IPS-15b (cell line): ENCODE data around the gene ZBED3.
A peak's percentile ranks its signal among the peaks of the same experiment; 100 is the strongest.
"Not testable (repeated sequence)": the region's sequence is repeated elsewhere in the genome, so short reads cannot be mapped to it uniquely, and the experiment has no call there.

Experiments
- H3K27me3 ChIP-seq: one replicate; pipeline ENCODE4 v1.6.1; 2013; ENCODE audit warnings: low read length; ENCODE audit not compliant: control insufficient read depth, insufficient read depth
- H3K36me3 ChIP-seq: one replicate; pipeline ENCODE4 v1.6.1; 2013; ENCODE audit warnings: low read length; ENCODE audit not compliant: control insufficient read depth, insufficient read depth
- H3K4me1 ChIP-seq: one replicate; pipeline ENCODE4 v1.6.1; 2013; ENCODE audit warnings: mild to moderate bottlenecking, low read length; ENCODE audit not compliant: control insufficient read depth, insufficient read depth
- H3K4me3 ChIP-seq: one replicate; pipeline ENCODE4 v1.5.1; 2013; ENCODE audit warnings: low read depth, low read length
- H3K9ac ChIP-seq: one replicate; pipeline ENCODE4 v1.6.1; 2013; ENCODE audit warnings: low read depth, mild to moderate bottlenecking, low read length
- H3K9me3 ChIP-seq: one replicate; pipeline ENCODE4 v1.6.1; 2013; ENCODE audit warnings: mild to moderate bottlenecking, low read length; ENCODE audit not compliant: control insufficient read depth, insufficient read depth

The ZBED3 gene

GRCh38 chr5:77103457-77103856 lies 16.4 kb upstream of the ZBED3 start:
- Histone ChIP-seq H3K9ac (no peak overlapping the region), H3K4me1 (no peaks in the 10 kb centered on the region), H3K9me3 (no peaks in the 10 kb centered on the region), H3K27me3 (no peaks in the 10 kb centered on the region), H3K36me3 (no peaks in the 10 kb centered on the region), H3K4me3 (no peak overlapping the region)

GRCh38 chr5:77102549-77102948 lies 15.5 kb upstream of the ZBED3 start:
- no peaks in the 10 kb centered on the region for H3K36me3 ChIP-seq
- H3K9me3 ChIP-seq, result no peaks in the 10 kb centered on the region
- H3K4me3 ChIP-seq, result no peak overlapping the region
- no peaks in the 10 kb centered on the region for H3K27me3 ChIP-seq
- no peak overlapping the region for H3K9ac ChIP-seq
- no peaks in the 10 kb centered on the region for H3K4me1 ChIP-seq

- no peaks in the 10 kb centered on the region for H3K4me1 ChIP-seq
- H3K36me3 ChIP-seq, result no peaks in the 10 kb centered on the region
- H3K9ac ChIP-seq, result no peak overlapping the region
- no peak overlapping the region for H3K4me3 ChIP-seq
- H3K9me3 ChIP-seq, result no peaks in the 10 kb centered on the region
- no peaks in the 10 kb centered on the region for H3K27me3 ChIP-seq
Measured at GRCh38 chr5:77101298-77101697, 14.2 kb upstream of the ZBED3 start.

DNA sequence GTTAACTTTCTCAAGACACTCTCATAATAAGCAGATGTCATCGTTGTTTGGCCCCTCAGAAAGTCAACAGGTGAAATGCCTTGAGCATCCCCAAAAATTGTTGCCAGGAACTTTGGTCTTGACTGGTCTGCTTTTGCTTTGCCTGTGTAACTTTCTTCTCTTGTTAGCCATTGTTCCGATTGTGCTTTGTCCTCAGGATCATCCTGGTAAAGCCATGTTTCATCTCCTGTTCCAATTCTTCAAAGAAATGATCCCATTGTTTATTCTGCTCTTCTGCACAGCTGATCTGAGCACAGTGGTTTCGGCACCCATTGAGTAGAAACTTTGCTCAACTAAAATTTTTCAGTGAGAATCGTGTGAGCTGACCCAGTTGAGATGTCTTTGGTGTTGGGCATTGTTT lies 8.1 kb upstream of the ZBED3 start:
- no peaks in the 10 kb centered on the region for H3K9me3 ChIP-seq

GRCh38 chr5:77087484-77088261 lies 588 bp upstream of the ZBED3 start:
- peak overlapping the region; percentile 97 for H3K9ac ChIP-seq
- peak overlapping the region; percentile 89 for H3K4me3 ChIP-seq

More for the DNA sequence above, 8.1 kb upstream of the ZBED3 start:
- Histone ChIP-seq H3K4me1 (no peaks in the 10 kb centered on the region), H3K4me3 (no peak overlapping the region), H3K36me3 (no peaks in the 10 kb centered on the region), H3K9ac (no peak overlapping the region), H3K27me3 (no peaks in the 10 kb centered on the region)

DNA sequence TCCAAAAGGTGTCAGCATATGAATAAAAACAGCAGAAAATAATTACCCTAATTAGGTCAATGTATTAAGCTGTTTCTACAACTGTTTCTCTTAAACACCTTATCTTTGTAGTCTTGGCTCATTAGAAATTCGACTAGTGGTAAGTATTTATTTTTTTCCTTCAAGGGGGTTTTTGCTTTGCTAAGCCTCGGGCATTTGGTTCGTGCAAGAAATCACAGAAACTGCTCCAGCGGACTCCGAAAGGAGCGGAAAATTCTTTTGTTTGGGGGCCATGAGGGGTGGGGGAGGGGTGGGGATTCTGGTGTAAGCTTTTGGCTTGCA lies 757 bp downstream of the ZBED3 start:
- Histone ChIP-seq H3K4me3 (peak overlapping the region; percentile 89), H3K36me3 (no peaks in the 10 kb centered on the region), H3K4me1 (peaks cover 12% of the 10 kb centered on the region), H3K27me3 (no peaks in the 10 kb centered on the region), H3K9ac (peak overlapping the region; percentile 97), H3K9me3 (no peaks in the 10 kb centered on the region)

More at GRCh38 chr5:77087484-77088261, 588 bp upstream of the ZBED3 start:
- Histone ChIP-seq H3K36me3 (no peaks in the 10 kb centered on the region), H3K27me3 (no peaks in the 10 kb centered on the region), H3K4me1 (peaks cover 12% of the 10 kb centered on the region), H3K9me3 (no peaks in the 10 kb centered on the region)

GRCh38 chr5:77083088-77083487 lies 4.0 kb downstream of the ZBED3 start:
- Histone ChIP-seq H3K36me3 (no peaks in the 10 kb centered on the region), H3K4me3 (no peak overlapping the region), H3K9ac (no peak overlapping the region), H3K4me1 (peaks cover 10% of the 10 kb centered on the region), H3K9me3 (no peaks in the 10 kb centered on the region), H3K27me3 (peaks cover 5% of the 10 kb centered on the region)

- Histone ChIP-seq H3K27me3 (peaks cover 6% of the 10 kb centered on the region), H3K4me1 (peaks cover 6% of the 10 kb centered on the region), H3K36me3 (no peaks in the 10 kb centered on the region), H3K9me3 (no peaks in the 10 kb centered on the region), H3K4me3 (no peak overlapping the region), H3K9ac (no peak overlapping the region)
Measured at GRCh38 chr5:77082280-77082679, 4.8 kb downstream of the ZBED3 start.

DNA sequence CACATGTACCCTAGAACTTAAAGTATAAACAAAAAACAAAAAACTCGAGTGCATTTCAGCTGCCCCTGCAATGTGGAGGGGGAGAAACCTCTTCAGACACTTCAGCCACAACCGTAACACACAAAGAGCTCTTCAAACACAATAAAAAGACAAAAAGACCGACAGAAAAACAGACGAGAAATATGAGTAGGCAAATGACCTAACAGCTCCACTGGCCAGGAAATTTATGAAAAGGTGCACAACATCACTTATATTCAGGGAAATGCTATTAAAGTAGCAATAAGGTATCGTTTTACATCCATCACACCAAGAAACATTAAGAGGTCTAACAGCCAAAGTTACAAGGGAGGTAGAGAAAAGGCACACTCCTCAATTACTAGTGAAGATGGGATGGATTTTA lies 6.2 kb downstream of the ZBED3 start:
- Histone ChIP-seq H3K9me3 (no peaks in the 10 kb centered on the region), H3K36me3 (no peaks in the 10 kb centered on the region), H3K27me3 (peaks cover 14% of the 10 kb centered on the region), H3K4me3 (no peak overlapping the region), H3K4me1 (peaks cover 6% of the 10 kb centered on the region), H3K9ac (no peak overlapping the region)

- H3K9ac ChIP-seq, H3K9me3 ChIP-seq, H3K4me1 ChIP-seq, H3K36me3 ChIP-seq, H3K4me3 ChIP-seq: not testable (repeated sequence)
- H3K27me3 ChIP-seq, result peaks cover 14% of the 10 kb centered on the region
Measured at GRCh38 chr5:77080479-77080878, 6.6 kb downstream of the ZBED3 start.

GRCh38 chr5:77077829-77078176 lies 9.3 kb downstream of the ZBED3 start:
- Histone ChIP-seq H3K4me3 (peak overlapping the region; percentile 72), H3K36me3 (no peaks in the 10 kb centered on the region), H3K4me1 (peaks cover 2% of the 10 kb centered on the region), H3K9ac (no peak overlapping the region), H3K9me3 (no peaks in the 10 kb centered on the region), H3K27me3 (peaks cover 14% of the 10 kb centered on the region)

GRCh38 chr5:77076961-77077828 lies 9.9 kb downstream of the ZBED3 start:
- Histone ChIP-seq H3K27me3 (peaks cover 14% of the 10 kb centered on the region), H3K4me1 (peaks cover 2% of the 10 kb centered on the region), H3K9ac (no peak overlapping the region), H3K4me3 (peak overlapping the region; percentile 72), H3K9me3 (no peaks in the 10 kb centered on the region), H3K36me3 (no peaks in the 10 kb centered on the region)
